ENCODE measurements around the gene SPSB1. TPM values are rescaled to one million over a fixed set of nuclear protein-coding genes. Genes with fewer than 3 reads are reported as not detected.

The SPSB1 gene
- 9.2 and 14.3 TPM in 2 replicates for total RNA-seq (2014; rRNA removed; shearing (Covaris generic))

GRCh38 chr1:9292361-9293240 lies at the start of gene SPSB1:
SPSB1 (plus strand) TSS chr1:9292894; CDS start chr1:9355892, 62,998 bp downstream.
- peak; percentile 76 for DNase-seq (ENCODE audit: low read depth)

- no peak for DNase-seq (ENCODE audit: low read depth)
These were observed 49.5 kb upstream of the SPSB1 start for GRCh38 chr1:9243066-9243739.

GRCh38 chr1:9244501-9245229 lies 48.0 kb upstream of the SPSB1 start:
- no peak for DNase-seq (ENCODE audit: low read depth)

GRCh38 chr1:9245230-9245619 lies 47.5 kb upstream of the SPSB1 start:
- DNase-seq (ENCODE audit: low read depth): no peak

- no peak for DNase-seq (ENCODE audit: low read depth)
These were observed 47.0 kb upstream of the SPSB1 start for GRCh38 chr1:9245661-9246060.

GRCh38 chr1:9246215-9246614 lies 46.5 kb upstream of the SPSB1 start:
- no peak for DNase-seq (ENCODE audit: low read depth)

- DNase-seq (ENCODE audit: low read depth): no peak
These were observed 45.6 kb upstream of the SPSB1 start for GRCh38 chr1:9246841-9247785.

- DNase-seq (ENCODE audit: low read depth): peak; percentile 35
These were observed 44.8 kb upstream of the SPSB1 start for GRCh38 chr1:9247894-9248293.

GRCh38 chr1:9248341-9249262 lies 44.1 kb upstream of the SPSB1 start:
- DNase-seq (ENCODE audit: low read depth): no peak

GRCh38 chr1:9249263-9249533 lies 43.5 kb upstream of the SPSB1 start:
- DNase-seq (ENCODE audit: low read depth): no peak

GRCh38 chr1:9249534-9250410 lies 42.9 kb upstream of the SPSB1 start:
- DNase-seq (ENCODE audit: low read depth): no peak

- no peak for DNase-seq (ENCODE audit: low read depth)
These were observed 42.0 kb upstream of the SPSB1 start for GRCh38 chr1:9250411-9251381.

GRCh38 chr1:9251501-9251900 lies 41.2 kb upstream of the SPSB1 start:
- DNase-seq (ENCODE audit: low read depth): no peak

- no peak for DNase-seq (ENCODE audit: low read depth)
These were observed 39.7 kb upstream of the SPSB1 start for GRCh38 chr1:9253004-9253403.

- DNase-seq (ENCODE audit: low read depth): no peak
These were observed 39.1 kb upstream of the SPSB1 start for GRCh38 chr1:9253453-9254105.

GRCh38 chr1:9256332-9256731 lies 36.4 kb upstream of the SPSB1 start:
- no peak for DNase-seq (ENCODE audit: low read depth)

GRCh38 chr1:9257851-9258250 lies 34.8 kb upstream of the SPSB1 start:
- no peak for DNase-seq (ENCODE audit: low read depth)

GRCh38 chr1:9258629-9259028 lies 34.1 kb upstream of the SPSB1 start:
- DNase-seq (ENCODE audit: low read depth): no peak

All from M059J (cell line).